Neuronal stem cell (in vitro differentiated cells): ENCODE results near the gene YWHAQ.

Source experiments
- DNase-seq: peaks from one replicate; pipeline ENCODE4 v3.0.0-alpha.2; 2013; ENCODE audit warnings: low spot score
- H2AFZ ChIP-seq: one replicate; pipeline ENCODE4 v1.6.1; 2013; ENCODE audit warnings: mild to moderate bottlenecking, low read length, inconsistent platforms
- H2AK5ac ChIP-seq: 2 replicates; pipeline ENCODE4 v1.6.1; 2013; ENCODE audit warnings: low read depth, mild to moderate bottlenecking, inconsistent platforms, low read length, moderate library complexity, mixed read lengths
- H2BK120ac ChIP-seq: 2 replicates; pipeline ENCODE4 v1.6.1; 2013; ENCODE audit warnings: low read depth, mild to moderate bottlenecking, inconsistent platforms, low read length, moderate library complexity, mixed read lengths
- H2BK12ac ChIP-seq: one replicate; pipeline ENCODE4 v1.6.1; 2013; ENCODE audit warnings: low read length, inconsistent platforms
- H2BK15ac ChIP-seq: 2 replicates; pipeline ENCODE4 v1.6.1; 2013; ENCODE audit warnings: mild to moderate bottlenecking, low read length, inconsistent platforms, mixed read lengths
- H2BK5ac ChIP-seq: one replicate; pipeline ENCODE4 v1.6.1; 2013; ENCODE audit warnings: inconsistent platforms, mild to moderate bottlenecking, low read length, moderate library complexity
- H3K14ac ChIP-seq: one replicate; pipeline ENCODE4 v1.6.1; 2013; ENCODE audit warnings: low read length, inconsistent platforms
- H3K18ac ChIP-seq: 2 replicates; pipeline ENCODE4 v1.6.1; 2013; ENCODE audit warnings: low read length, inconsistent platforms
- H3K23ac ChIP-seq: 2 replicates; pipeline ENCODE4 v1.6.1; 2013; ENCODE audit warnings: low read depth, mild to moderate bottlenecking, mixed read lengths, low read length, inconsistent platforms; ENCODE audit not compliant: poor library complexity
- H3K27ac ChIP-seq: replicated peaks from 3 replicates; pipeline ENCODE4 v1.5.1; 2013; ENCODE audit warnings: low read length, inconsistent platforms
- H3K27me3 ChIP-seq, 3 experiments: 2 replicates each; pipeline ENCODE4 v1.6.1; 2013; ENCODE audit warnings: low read length in 3 of 3, mild to moderate bottlenecking in 2 of 3, inconsistent platforms in 1 of 3, low read depth in 1 of 3, mixed read lengths in 1 of 3, moderate library complexity in 1 of 3; ENCODE audit not compliant: control insufficient read depth in 3 of 3, insufficient read depth in 3 of 3
- H3K36me3 ChIP-seq, 2 donors: replicated peaks in 1 of 2; 2 replicates each; pipeline ENCODE4 v1.6.1; 2013; ENCODE audit warnings: low read length in 2 of 2; ENCODE audit not compliant: control insufficient read depth in 2 of 2, insufficient read depth in 2 of 2
- H3K4ac ChIP-seq: 2 replicates; pipeline ENCODE4 v1.6.1; 2013; ENCODE audit warnings: inconsistent platforms, mild to moderate bottlenecking, low read length, moderate library complexity
- H3K4me1 ChIP-seq, 2 donors: 1 replicate in 1 of 2; 2 replicates in 1 of 2; pipeline ENCODE4 v1.6.1; 2013; ENCODE audit warnings: low read length in 2 of 2, low read depth in 1 of 2; ENCODE audit not compliant: control insufficient read depth in 2 of 2, insufficient read depth in 1 of 2
- H3K4me2 ChIP-seq: one replicate; pipeline ENCODE4 v1.6.1; 2013; ENCODE audit warnings: mild to moderate bottlenecking, low read length, inconsistent platforms; ENCODE audit not compliant: insufficient read depth, poor library complexity, severe bottlenecking
- H3K4me3 ChIP-seq, 2 donors: 2 replicates each; pipeline ENCODE4 v1.5.1; 2013; ENCODE audit warnings: low read length in 2 of 2, mild to moderate bottlenecking in 2 of 2, inconsistent platforms in 1 of 2, moderate library complexity in 1 of 2
- H3K79me1 ChIP-seq: one replicate; pipeline ENCODE4 v1.6.1; 2013; ENCODE audit warnings: low read depth, mild to moderate bottlenecking, inconsistent platforms, low read length, moderate library complexity
- H3K9ac ChIP-seq: one replicate; pipeline ENCODE4 v1.6.1; 2013; ENCODE audit warnings: mild to moderate bottlenecking, low read depth, low read length, inconsistent platforms; ENCODE audit not compliant: poor library complexity
- H3K9me3 ChIP-seq, 2 donors: replicated peaks in 1 of 2; 2 replicates each; pipeline versions ENCODE3 to v1.6.1; 2013; ENCODE audit warnings: low read length in 2 of 2, mild to moderate bottlenecking in 2 of 2, inconsistent platforms in 1 of 2, low read depth in 1 of 2, mixed read lengths in 1 of 2, moderate library complexity in 1 of 2; ENCODE audit not compliant: control insufficient read depth in 2 of 2, insufficient read depth in 1 of 2
- H4K8ac ChIP-seq: one replicate; pipeline ENCODE4 v1.6.1; 2013; ENCODE audit warnings: low read depth, mild to moderate bottlenecking, inconsistent platforms, low read length, moderate library complexity
- H4K91ac ChIP-seq: one replicate; pipeline ENCODE4 v1.6.1; 2013; ENCODE audit warnings: low read length, low read depth, mild to moderate bottlenecking, inconsistent platforms; ENCODE audit not compliant: poor library complexity
- WGBS, 2 donors: extraction: QIAGEN DNeasy Blood & Tissue Kit; methylation state at CpG; one replicate each; pipeline ENCODE4 v1.1.7; 2013; ENCODE audit warnings: missing lambda C conversion rate in 2 of 2, mixed read lengths in 1 of 2; ENCODE audit not compliant: insufficient read length in 2 of 2, insufficient replicate concordance in 1 of 2; ENCODE audit errors: extremely low coverage in 2 of 2; 5-methylcytosine and 5-hydroxymethylcytosine counted together

The YWHAQ gene

DNA sequence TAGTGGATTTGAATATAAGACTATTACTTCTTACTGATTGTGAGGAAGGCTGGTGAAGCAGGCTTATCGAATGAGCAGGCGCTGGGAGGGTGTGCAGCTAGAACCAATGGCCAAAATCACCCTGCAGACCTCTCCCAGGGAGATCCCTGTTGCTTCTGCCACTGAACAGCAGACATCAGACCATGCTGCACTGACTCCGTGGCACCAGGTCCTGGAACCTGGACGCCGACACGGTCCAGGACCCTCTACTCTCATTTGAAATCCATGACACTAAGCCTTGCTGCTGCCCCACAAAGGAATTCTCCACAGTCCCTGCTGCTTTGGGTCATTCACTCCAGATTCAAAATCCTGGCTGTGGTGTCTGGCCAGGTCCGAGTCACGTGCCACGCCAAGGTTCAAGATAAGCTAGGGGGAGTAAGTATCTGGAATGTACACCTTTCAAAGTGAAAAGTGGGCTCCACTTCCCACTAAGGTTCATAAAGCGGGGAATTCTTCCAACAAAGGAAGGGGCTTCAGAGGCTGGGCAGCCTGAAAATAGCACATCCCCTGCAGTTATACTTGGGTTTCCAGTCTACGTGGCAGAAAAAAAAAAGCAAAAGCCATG, 9.0 kb upstream of the YWHAQ start:
- no peak overlapping the region for H2BK15ac ChIP-seq

DNA sequence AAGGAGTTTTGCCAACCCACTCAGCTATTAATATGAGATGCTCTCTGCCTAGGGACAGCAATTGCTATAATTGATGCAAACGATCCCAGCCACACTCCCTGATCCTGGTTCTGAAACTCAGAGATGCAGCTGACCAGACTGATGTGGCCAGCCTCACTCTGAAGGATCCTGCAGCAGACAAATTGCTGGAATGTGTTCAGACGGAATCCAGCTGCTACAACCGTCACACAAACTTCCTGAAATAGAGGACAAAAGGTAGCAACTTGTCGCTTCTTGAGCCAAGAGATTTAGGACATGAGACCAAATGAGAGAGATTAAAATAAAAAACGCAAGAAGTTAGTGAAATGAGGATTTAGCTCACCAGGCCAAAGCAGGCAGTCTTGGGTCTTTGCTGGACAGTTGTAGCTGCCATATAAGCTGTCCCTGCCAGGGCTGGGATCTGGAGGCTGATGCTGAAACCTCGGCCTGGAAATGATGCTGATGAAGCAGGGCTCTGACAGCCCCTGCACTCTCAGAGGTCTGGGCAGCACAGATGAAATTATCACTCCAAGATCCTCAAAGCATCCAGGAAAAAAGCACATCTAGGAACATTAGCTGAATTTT, 8.3 kb upstream of the YWHAQ start:
- Histone ChIP-seq H3K4me1 (peaks cover 15 to 20% of the 10 kb centered on the region in 2 donors), H3K4ac (no peak overlapping the region), H2BK12ac (no peak overlapping the region), H3K4me2 (no peak overlapping the region), H3K14ac (no peak overlapping the region), H4K8ac (no peak overlapping the region), H3K27me3 (peaks cover 0 to 4% (median 0%) of the 10 kb centered on the region in 3 experiments), H4K91ac (no peak overlapping the region), H2AK5ac (no peak overlapping the region), H3K9me3 (no peaks in the 10 kb centered on the region), H3K23ac (no peak overlapping the region), H2BK5ac (no peak overlapping the region), H3K9ac (no peak overlapping the region), H3K27ac (no peak overlapping the region), H3K79me1 (no peaks in the 10 kb centered on the region), H2BK120ac (no peak overlapping the region), H2AFZ (peak overlapping the region; percentile 47), H3K36me3 (no peaks in the 10 kb centered on the region), H3K18ac (no peak overlapping the region), H3K4me3 (no peak overlapping the region), H2BK15ac (no peak overlapping the region)
- WGBS, 2 donors = no CpG with 5 or more reads among the region's 6 CpGs
- DNase-seq = no peak

More for the DNA sequence above, 9.0 kb upstream of the YWHAQ start:
- H3K18ac ChIP-seq = peak overlapping the region; percentile 45
- DNase-seq = no peak
- no peak overlapping the region for H2BK5ac ChIP-seq
- H3K4me3 ChIP-seq = no peak overlapping the region
- no peak overlapping the region for H2AFZ ChIP-seq
- H3K14ac ChIP-seq = no peak overlapping the region
- no peaks in the 10 kb centered on the region for H3K9me3 ChIP-seq
- H4K91ac ChIP-seq = no peak overlapping the region
- peaks cover 0 to 6% (median 0%) of the 10 kb centered on the region in 3 experiments for H3K27me3 ChIP-seq
- no peaks in the 10 kb centered on the region for H3K36me3 ChIP-seq
- no peak overlapping the region for H3K23ac ChIP-seq
- no peak overlapping the region for H2BK120ac ChIP-seq
- no peak overlapping the region for H3K4me2 ChIP-seq
- no peak overlapping the region for H3K4ac ChIP-seq
- H3K4me1 ChIP-seq = peaks cover 15 to 20% of the 10 kb centered on the region in 2 donors
- no CpG with 5 or more reads among the region's 11 CpGs for WGBS, 2 donors
- no peak overlapping the region for H3K9ac ChIP-seq
- no peak overlapping the region for H3K27ac ChIP-seq
- H2BK12ac ChIP-seq = no peak overlapping the region
- no peak overlapping the region for H2AK5ac ChIP-seq
- H3K79me1 ChIP-seq = no peaks in the 10 kb centered on the region
- no peak overlapping the region for H4K8ac ChIP-seq

DNA sequence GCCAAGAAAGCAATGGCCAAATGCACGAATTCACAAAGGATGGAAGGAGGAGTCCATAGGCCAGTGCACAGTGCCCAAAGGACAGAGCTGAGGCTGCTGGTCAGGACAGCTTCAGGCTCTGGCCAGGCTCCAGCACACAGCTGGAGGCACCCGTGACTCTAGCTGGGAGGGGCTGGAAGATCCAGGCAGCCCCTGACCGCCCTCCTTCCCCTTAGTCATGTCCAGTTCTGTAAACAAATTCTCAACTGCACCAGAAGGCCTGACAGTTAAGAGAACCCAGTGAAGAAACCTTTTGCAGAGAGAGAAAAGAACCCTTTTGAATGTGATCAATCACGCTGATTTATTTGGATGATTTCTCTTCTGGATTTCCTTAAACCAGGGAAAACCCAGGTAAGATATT, 7.7 kb upstream of the YWHAQ start:
- Histone ChIP-seq H2BK120ac (no peak overlapping the region), H3K23ac (no peak overlapping the region), H3K27me3 (no peaks in the 10 kb centered on the region), H3K4me1 (peaks cover 15 to 20% of the 10 kb centered on the region in 2 donors), H2BK5ac (no peak overlapping the region), H4K8ac (no peak overlapping the region), H3K4ac (no peak overlapping the region), H3K14ac (no peak overlapping the region), H3K27ac (no peak overlapping the region), H3K9me3 (no peaks in the 10 kb centered on the region), H3K79me1 (no peaks in the 10 kb centered on the region), H2AFZ (no peak overlapping the region), H3K36me3 (no peaks in the 10 kb centered on the region), H3K4me3 (no peak overlapping the region), H3K9ac (no peak overlapping the region), H2BK12ac (no peak overlapping the region), H4K91ac (no peak overlapping the region), H2BK15ac (no peak overlapping the region), H3K4me2 (no peak overlapping the region), H3K18ac (no peak overlapping the region), H2AK5ac (no peak overlapping the region)
- no CpG with 5 or more reads among the region's 4 CpGs for WGBS, 2 donors
- DNase-seq = no peak

DNA sequence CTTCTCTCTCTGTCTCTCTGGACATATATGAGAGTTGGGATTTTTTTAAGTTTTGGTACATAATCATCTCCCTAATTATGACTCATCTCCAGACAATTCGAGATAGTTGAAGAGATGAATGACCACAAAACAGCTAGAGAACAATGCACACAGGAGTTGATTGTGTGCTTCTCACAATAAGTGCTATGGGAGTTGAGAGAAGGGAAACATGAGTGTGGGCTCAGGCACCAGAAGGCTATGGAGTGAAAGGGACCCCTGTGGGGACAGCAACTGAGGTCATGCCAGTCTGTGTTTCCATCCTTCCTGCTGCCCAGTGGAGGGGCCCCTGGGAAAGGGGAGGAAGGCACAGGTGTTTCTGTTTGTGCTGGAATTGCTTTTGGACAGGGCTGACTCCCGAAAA, 6.5 kb upstream of the YWHAQ start:
- Histone ChIP-seq H3K79me1 (no peaks in the 10 kb centered on the region), H3K4me2 (no peak overlapping the region), H2BK12ac (no peak overlapping the region), H2AK5ac (no peak overlapping the region), H3K23ac (no peak overlapping the region), H3K4me1 (peaks cover 15 to 25% of the 10 kb centered on the region in 2 donors), H3K4me3 (no peak overlapping the region), H2BK120ac (no peak overlapping the region), H3K36me3 (no peaks in the 10 kb centered on the region), H3K27me3 (no peaks in the 10 kb centered on the region), H2BK15ac (no peak overlapping the region), H3K14ac (no peak overlapping the region), H2BK5ac (no peak overlapping the region), H4K91ac (no peak overlapping the region), H3K4ac (no peak overlapping the region), H4K8ac (no peak overlapping the region), H3K27ac (no peak overlapping the region), H2AFZ (no peak overlapping the region), H3K9ac (no peak overlapping the region), H3K9me3 (no peaks in the 10 kb centered on the region), H3K18ac (no peak overlapping the region)
- DNase-seq = no peak
- WGBS, 2 donors = no CpG with 5 or more reads among the region's 2 CpGs
